NCI-H345 (cell line): ENCODE measurements around the gene FAIM.
"Not testable (repeated sequence)": the region's sequence is repeated elsewhere in the genome, so short reads cannot be mapped to it uniquely, and the experiment has no call there.

Experiments
- DNase-seq: peaks from one replicate; lab custom pipeline; 2025; lab: John Stamatoyannopoulos, UW

Gene FAIM

DNA sequence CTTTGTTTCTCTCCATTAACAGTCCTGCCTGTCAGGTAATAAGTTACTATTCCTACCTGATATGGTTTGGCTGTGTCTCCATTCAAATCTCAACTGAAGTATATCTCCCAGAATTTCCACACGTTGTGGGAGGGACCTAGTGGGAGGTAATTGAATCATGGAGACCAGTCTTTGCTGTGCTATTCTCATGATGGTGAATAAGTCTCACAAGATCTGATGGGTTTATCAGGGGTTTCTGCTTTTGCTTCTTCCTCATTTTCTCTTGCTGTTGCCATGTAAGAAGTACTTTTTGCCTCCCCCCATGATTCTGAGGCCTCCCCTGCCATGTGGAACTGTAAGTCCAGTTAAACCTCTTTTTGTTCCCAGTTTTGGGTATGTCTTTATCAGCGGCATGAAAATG lies 6.9 kb upstream of the FAIM start:
- DNase-seq, result not testable (repeated sequence)

DNA sequence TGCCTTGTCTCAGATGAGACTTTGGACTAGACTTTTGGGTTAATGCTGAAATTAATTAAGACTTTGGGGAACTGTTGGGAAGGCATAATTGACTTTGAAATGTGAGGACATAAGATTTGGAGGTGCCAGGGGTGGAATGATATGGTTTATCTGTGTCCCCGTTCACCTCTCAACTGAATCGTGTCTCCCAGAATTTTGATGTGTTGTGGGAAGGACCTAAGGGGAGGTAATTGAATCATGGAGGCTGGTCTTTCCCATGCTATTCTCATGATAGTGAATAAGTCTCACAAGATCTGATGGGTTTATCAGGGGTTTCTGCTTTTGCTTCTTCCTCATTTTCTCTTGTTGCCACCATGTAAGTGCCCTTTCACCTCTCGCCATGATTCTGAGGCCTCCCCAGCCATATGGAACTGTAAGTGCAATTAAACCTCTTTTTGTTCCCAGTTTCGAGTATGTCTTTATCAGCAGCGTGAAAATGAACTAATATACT lies 4.4 kb upstream of the FAIM start:
- DNase-seq, result not testable (repeated sequence)

DNA sequence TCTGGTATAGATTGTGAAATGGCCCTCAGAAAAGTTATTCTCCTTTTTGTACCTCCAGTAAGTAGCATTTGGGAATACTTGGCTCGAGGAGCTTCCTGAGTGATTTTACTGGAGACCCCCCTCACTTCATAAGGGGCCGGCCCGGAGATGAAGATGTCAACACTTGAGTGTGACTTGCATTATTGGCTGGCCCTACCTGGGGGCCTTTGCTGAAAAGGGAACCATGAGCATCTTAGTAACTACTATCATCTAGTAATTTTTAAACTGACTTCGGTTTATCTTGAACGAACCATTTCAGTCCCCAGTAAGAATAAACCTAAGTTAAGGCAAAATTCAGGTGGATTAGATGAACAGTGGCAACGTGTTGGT lies 1.3 kb downstream of the FAIM start:
- no peak for DNase-seq

DNA sequence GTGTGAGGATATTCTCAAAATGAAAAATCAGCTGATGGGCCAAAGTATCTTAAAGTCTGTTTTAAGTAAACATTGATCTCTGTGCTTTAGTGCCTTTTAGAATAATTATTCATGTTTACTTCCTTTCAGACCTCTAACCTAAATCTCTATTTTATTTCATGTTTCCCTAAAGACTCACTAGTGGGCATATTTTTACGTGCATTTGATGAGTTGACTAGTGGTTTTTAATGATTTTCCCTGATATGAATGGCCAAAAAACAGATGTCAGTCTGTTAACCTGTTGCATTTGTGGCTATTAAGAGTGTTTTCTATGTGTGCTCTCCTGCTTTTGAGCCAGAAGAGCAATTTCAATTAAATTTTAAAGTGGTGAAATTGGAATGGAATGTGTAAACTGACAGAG lies 6.9 kb downstream of the FAIM start:
- DNase-seq, result no peak

DNA sequence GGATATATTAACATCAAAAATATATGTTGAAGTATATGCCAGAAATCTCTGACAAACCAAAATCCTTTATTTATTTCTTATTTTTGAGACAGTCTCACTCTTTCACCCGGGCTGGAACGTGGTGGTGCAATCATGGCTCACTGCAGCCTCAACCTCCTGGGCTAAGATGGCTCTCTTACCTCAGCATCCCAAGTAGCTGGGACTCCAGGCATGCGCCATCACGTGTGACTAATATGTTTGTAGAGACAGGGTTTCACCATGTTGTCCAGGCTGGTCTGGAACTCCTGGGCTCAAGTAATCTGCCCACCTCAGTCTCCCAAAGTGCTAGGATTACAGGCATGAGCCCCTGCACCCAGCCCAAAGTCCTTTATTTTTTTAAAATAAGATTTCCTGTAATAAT lies 11.9 kb downstream of the FAIM start:
- no peak for DNase-seq

DNA sequence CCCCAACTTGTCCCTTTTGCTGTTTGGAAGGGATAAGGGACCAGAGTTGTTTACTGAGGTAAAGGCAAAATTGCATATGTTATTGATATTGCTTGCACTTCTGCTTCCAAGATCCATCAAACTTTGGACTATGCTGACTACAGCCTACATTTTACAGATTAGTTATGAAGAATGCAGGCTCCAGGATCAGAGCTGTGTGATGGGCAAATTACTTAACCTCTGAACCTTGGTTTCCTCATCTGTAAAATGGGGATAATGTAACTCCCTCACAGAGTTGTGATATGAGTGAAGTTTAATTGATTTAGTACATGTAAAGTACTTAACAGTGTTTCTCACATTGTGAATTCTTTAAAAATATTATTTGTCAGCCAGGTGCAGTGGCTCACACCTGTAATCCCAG lies 15.9 kb downstream of the FAIM start:
- no peak for DNase-seq

DNA sequence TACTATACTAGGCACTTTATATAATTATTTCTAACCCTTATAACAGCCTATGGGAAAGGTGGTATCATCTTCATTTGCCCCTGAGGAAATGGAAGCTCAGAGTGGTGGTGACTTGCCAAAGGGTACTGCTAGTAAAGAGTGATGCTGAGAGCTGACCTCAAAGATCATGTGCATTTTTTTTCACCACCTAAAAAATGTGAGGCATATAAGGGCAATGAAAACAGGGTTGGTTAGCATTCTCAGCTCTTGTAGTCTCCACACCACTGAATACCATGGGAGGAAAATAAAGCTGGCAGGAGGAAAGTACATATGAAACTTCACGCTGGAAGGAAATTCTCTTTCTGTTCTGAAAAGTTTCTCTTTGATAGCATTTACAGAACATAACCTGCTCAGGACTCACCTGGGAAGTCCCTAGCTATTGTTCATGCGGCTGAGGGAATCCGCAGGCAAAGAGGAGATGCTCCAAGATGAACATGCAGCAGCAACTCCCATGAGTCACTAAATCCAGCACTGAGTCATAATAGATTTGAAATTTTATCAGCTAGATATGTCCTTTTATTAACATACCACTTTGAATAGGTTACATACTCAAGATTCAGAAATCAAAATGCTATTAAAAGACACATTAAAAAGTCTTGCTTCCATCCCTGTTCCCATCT lies 17.3 kb downstream of the FAIM start:
- DNase-seq, result no peak

DNA sequence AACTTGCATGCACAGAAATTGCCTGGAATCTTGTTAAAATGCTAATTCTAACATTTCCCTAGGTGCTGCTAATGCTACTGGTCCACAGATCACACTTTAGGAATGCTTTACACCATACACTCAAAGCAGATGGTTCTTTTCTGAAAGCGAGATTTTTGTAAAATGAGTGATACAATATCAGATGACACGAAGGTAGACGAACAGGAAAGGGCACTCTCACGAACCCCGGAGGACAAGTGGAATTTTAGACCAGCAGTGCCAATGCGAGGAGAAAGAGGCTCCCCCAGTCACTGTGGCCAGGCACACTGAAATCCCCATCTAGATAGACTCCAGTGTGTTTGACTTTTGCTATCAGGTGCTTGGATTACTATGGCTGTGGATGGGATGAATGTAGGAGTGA lies 21.0 kb downstream of the FAIM start:
- no peak for DNase-seq

DNA sequence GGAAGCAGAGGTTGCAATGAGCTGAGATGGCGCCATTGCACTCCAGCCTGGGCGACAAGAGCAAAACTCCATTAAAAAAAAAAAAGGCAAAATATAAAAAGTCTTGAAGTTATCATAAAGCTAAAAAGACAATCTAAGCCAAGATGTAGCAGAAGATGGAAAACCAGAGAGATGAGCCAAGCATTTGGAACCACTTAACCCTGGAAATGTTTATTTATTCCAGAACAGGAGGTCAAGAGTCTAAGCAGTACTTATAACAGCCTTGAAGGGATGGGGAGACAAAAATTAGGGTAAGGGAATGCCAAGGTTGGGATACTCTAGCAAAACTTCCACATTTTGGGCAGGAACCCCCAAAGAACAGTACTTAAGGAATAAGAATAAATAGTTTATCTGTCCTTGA lies 30.1 kb downstream of the FAIM start:
- no peak for DNase-seq

DNA sequence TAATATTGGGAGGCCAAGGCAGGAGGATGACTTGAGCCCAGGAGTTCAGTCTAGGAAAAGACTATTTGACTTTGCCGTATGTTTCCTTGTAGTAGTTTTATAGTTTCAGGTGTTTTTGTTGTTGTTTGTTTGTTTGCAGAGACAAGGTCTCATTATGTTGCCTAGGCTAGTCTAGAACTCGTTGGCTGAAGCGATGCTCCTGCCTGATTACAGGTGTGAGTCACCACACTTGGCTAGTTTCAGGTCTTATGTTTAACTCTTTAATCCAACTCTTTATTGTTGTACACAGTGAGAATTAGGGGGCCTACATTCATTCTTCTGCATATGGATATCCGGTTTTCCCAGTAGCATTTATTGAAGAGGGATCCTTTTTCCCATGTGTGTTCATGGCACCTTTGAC lies 32.0 kb downstream of the FAIM start:
- DNase-seq, result no peak

DNA sequence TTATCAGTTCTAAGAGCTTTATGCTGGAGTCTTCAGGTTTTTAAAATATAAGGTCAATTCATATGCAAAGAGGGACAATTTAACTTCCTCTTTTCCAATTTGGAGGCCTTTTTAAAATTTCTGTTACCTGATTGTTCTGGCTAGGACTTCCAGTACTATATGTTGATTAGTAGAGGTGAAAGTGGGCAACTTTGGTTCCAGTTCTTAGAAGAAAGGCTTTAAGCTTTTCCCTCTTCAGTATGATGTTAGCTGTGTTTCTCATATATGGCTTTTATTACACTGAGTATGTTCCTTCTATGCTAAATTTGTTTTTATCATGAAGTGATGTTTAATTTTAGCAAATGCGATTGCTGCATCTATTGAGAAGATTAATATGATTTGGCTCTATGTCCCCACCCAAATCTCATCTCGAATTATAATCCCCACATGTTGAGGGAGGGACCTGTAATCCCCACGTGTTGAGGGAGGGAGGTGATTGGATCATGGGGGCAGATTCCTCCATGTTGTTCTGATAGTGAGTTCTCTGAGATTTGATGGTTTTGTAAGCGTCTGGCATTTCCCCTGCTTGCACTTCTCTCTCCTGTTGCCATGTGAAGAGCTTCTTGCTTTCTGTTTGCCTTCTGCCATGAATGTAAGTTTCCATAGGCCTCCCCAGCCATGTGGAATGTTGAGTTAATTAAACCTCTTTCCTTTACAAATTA lies 33.8 kb downstream of the FAIM start:
- DNase-seq, result no peak

DNA sequence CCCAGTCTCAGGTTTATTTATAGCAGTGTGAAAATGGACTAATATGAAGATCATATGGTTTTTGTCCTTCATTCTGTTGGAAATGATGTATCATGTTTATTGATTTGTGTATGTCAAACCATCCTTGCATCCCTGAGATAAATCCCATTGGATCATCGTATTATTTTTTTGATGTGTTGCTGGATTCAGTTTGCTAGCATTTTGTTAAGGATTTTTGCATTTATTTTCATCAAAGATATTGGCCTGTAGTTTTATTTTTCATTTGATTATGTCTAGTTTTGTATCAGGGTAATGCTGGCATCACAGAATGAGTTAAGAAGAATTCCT lies 34.3 kb downstream of the FAIM start:
- DNase-seq, result no peak

DNA sequence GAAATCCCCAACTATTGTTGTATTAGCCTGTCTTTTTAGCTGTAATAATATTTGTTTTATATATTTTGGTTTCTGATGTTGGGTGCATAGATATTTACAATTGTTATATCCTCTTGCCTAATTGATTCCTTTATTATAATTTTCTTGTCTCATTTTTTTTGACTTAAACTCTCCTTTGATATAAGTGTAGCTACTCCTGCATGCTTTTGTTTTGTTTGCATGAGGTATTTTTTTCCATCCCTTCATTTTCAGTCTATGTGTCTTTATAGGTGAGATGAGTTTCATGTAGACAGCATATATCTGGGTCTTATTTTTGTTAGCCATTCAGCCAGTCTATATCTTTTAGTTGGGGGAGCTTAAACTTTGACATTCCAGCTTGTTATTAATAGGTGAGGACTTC lies 37.4 kb downstream of the FAIM start:
- DNase-seq, result no peak

DNA sequence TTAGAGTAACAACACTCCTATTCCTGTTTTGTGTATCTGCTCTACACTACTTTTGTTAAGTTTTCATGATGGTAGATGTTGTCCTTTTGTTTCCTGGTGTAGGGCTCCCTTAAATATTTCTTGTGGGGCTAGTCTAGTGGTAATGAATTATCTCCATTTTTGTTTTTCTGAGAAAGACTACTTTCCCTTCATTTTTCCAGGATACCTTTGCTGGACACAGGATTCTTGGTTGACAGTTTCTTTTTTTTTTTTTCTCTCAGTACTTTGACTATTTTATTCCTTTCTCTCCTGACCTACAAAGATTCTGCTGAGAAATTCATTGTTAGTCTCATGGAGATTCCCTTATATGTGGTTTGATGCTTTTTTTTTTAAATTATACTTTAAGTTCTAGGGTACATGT lies 37.9 kb downstream of the FAIM start:
- DNase-seq, result no peak

DNA sequence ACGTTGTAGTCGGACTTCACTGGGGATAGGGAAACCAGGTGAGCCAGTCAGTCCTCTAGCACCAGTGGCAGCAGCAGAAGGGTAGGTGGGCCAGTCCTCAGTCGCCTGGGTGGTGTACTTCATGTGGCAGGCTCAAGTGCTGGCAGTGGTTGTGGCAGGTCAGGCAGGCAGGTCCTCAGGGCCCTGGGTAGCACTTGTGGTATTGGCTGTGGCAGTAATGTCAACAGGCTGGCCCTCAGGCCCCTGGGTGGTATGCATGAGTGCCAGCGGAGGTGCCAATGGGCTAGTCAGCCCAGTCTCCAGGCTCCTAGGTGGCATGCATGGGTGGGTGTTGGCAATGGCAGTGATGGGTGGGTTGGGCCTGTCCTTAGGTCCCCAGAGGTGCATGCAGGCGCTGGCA lies 40.6 kb downstream of the FAIM start:
- DNase-seq, result no peak

DNA sequence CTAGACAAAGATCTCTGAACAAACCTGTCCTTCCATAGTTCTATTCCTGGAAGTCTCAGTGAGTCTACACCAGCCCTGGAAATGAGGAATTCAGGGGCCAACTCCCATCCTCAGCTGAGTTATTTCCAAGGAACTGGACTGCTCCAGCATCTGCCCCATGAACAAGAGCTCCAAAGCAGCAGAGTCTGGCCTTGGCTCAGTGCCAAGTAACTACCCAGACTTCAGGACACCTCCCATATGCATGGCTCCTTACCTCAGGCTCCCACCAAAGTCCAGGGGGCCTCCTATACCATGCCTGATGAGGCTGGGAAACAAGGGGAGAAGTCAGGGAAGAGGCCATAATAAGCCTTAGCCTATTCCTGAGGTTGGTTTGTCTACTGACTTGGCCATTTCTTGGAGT lies 45.0 kb downstream of the FAIM start:
- DNase-seq, result no peak

DNA sequence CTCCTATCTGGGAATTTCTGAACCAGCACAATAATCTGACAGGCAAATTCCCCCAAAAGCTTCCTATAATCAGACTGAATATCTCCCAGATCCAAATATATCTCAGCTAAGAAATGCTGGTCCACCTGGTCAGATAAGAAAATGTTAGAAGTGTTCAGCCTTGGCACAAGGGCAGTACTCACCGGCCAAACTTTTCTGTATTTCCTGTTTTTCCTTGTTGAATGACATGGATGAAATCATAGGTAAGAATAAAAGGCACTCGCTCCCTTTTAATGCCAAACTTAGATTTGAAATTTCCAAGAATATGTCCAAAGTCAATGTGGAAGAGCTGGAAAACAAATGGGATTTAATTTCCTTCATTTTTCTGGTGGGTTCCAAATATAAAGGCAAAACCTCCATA lies 48.9 kb downstream of the FAIM start:
- DNase-seq, result no peak

DNA sequence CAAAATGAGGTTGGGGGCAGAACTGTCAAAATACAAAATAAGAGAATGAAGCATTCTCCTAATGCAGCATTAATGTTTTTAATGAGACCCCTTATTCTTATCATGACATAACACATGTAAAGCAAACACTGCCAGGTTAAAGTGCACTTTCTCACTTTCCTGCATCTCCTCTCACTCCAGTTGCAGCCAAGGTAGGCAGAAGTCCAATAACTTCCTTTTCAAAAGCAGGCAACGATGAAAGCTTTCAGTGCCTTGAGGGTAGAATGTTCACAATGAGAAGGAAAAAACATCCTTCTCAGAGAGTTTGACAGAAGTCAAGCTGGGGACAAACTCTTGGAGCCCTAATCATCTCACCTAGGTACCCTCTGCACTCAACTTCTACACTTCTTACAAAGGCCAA lies 59.5 kb downstream of the FAIM start:
- DNase-seq, result no peak

DNA sequence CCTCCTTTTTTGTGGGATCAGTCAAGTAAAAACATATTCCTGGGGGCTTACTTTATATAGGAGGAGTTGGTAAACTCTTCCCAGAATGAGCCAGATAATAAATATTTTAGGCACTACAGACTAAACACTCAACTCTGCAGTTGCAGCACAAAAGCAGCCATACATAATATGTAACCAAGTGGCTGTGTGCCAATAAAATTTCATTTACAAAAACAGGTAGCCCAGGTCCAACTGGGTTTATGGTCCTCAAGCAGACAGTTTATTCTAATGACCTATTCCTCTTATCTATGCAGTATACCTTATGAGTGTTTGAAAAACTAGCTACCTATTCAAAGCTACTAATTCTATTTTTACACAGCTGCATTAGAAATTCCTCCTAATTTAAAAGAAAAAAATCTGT lies 61.8 kb downstream of the FAIM start:
- peak; percentile 22 for DNase-seq

DNA sequence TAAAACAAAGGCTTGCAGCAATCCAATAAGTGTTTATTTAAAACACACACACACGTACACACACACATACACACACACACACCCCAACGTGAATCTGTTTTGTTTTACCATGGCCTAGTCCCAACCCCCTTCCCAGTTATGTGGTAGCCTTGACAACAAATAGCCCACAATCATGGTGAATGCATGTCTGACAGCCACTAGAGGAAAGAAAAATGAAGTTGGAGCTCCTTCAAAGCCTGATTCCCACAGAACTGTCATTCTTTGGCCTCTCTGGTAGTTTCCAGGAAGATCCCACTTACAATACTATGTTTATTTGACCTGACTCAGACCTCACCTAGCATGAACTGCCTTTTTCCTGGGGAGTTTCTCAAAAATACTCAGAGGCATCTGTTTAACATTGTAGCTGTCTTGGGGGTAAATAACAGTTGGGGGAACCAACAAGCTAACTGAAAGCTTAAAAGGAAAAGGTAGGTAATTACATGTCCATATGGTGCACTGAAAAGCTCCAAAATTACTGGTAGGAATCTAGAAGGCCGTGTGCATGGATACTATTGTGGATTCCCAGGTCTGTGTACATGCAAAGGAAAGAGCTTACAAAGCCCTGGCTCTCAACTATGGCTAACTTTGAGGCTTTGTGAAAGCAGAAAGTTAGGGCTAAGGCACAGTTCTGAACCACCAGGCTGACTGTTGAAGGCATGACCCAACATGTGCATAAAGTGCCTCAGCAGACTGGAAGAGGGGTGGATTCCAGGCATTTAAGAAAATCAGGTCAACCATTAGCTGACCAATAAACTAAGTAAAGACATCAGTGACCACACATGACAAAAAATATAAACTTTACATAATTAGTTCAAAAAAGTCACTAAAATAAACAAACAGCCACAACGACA lies 65.3 kb downstream of the FAIM start:
- DNase-seq, result no peak

DNA sequence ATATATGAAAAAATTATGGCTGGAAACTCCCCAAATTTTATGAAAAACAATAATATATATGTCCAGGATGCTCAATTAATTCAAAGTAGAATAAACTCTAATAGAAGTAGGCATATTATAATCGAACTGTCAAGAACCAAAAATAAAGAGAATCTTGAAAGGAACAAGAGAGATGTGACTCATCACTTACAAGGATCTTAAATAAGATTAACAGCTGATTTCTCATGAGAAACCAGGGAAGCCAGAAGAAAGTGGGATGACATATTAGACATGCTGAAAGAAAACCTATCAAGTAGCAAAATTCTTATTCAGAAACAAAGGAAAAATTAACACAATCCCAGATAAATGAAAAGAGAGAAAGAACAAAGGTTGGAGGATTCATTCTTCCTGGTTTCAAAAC lies 66.8 kb downstream of the FAIM start:
- DNase-seq, result no peak

DNA sequence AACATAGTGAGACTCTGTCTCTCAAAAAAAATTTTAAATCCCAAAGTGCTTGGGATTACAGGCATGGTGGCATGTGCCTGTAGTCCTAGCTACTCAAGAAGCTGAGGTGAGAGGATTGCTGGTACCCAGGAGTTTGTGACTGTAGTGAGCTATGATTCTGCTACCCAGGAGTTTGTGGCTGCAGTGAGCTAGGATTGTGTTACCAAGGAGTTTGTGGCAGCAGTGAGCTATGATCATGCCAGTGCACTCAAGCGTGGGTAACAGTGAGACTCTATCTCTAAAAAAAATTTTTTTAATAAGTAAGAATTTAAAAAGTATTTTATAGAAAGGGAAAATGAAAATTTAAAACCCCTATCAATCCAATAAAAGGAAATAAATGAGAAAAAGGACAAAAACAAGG lies 69.5 kb downstream of the FAIM start:
- no peak for DNase-seq

DNA sequence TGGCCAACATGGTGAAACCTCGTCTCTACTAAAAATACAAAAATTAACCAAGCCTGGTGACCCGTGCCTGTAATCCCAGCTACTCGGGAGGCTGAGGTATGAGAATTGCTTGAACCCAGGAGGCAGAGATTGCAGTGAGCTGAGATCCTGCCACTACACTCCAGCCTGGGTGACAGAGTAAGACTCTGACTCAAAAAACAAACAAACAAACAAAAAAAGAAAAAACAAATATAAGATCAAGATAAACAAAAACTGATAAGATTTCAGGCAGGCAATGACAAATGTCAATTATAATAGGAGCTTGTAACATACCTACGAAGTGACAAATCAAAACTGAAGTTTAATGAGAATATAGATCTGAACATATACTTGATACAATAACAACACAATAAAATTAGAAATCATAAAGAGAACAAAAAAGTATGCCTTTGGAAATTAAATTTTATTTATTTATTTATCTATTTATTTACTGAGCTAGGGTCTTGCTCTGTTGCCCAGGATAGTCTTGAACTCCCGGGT lies 70.4 kb downstream of the FAIM start:
- DNase-seq, result no peak
